WERI-Rb-1 (cell line): ENCODE results near the gene LPP.

Source experiments
- DNase-seq: peaks from one replicate; pipeline ENCODE4 v3.0.0-alpha.2; 2020
- H3K27ac ChIP-seq: fragments of 250-450 bp; sonication (Bioruptor Pico); 2 replicates; pipeline ENCODE4 v1.5.1; 2020; ENCODE audit warnings: mild to moderate bottlenecking, moderate library complexity
- H3K27me3 ChIP-seq: fragments of 250-450 bp; sonication (Bioruptor Pico); 2 replicates; pipeline ENCODE4 v1.5.1; 2021; ENCODE audit warnings: mild to moderate bottlenecking, low read depth, moderate library complexity; ENCODE audit not compliant: insufficient read depth, severe bottlenecking
- H3K36me3 ChIP-seq: fragments of 250-450 bp; sonication (Bioruptor Pico); 2 replicates; pipeline ENCODE4 v1.5.1; 2020; ENCODE audit warnings: mild to moderate bottlenecking, moderate library complexity
- H3K4me3 ChIP-seq: 2 replicates; pipeline ENCODE4 v1.5.1; 2011; ENCODE audit warnings: low read depth, mild to moderate bottlenecking, control low read depth, low read length
- H3K9me3 ChIP-seq: fragments of 250-450 bp; sonication (Bioruptor Pico); 2 replicates; pipeline ENCODE4 v1.5.1; 2021; ENCODE audit warnings: mild to moderate bottlenecking, moderate library complexity; ENCODE audit not compliant: severe bottlenecking
- CTCF ChIP-seq: IDR thresholded peaks from 2 replicates; pipeline ENCODE4 v1.5.1; 2011; ENCODE audit warnings: low read depth, mild to moderate bottlenecking, control low read depth, inconsistent platforms, low read length

Gene LPP

GRCh38 chr3:188139466-188139865 is 14.5 kb upstream of the LPP start:
- H3K27me3 ChIP-seq = no peaks in the 10 kb centered on the region
- no peak for DNase-seq
- H3K4me3 ChIP-seq = no peak overlapping the region
- no peak overlapping the region for H3K27ac ChIP-seq
- no peaks in the 10 kb centered on the region for H3K36me3 ChIP-seq
- no peak for TF ChIP-seq CTCF
- H3K9me3 ChIP-seq = no peaks in the 10 kb centered on the region

GRCh38 chr3:188146219-188146618 is 7.7 kb upstream of the LPP start:
- no peaks in the 10 kb centered on the region for H3K9me3 ChIP-seq
- no peak for TF ChIP-seq CTCF
- H3K27ac ChIP-seq = no peak overlapping the region
- no peaks in the 10 kb centered on the region for H3K36me3 ChIP-seq
- no peak overlapping the region for H3K4me3 ChIP-seq
- DNase-seq = no peak
- H3K27me3 ChIP-seq = no peaks in the 10 kb centered on the region

GRCh38 chr3:188147782-188148181 is 6.2 kb upstream of the LPP start:
- Histone ChIP-seq H3K9me3 (no peaks in the 10 kb centered on the region), H3K27ac (no peak overlapping the region), H3K36me3 (no peaks in the 10 kb centered on the region), H3K27me3 (no peaks in the 10 kb centered on the region), H3K4me3 (no peak overlapping the region)
- DNase-seq = no peak
- no peak for TF ChIP-seq CTCF

- Histone ChIP-seq H3K27me3 (no peaks in the 10 kb centered on the region), H3K4me3 (no peak overlapping the region), H3K36me3 (no peaks in the 10 kb centered on the region), H3K9me3 (no peaks in the 10 kb centered on the region), H3K27ac (no peak overlapping the region)
- no peak for TF ChIP-seq CTCF
- no peak for DNase-seq
Measured at GRCh38 chr3:188148318-188148717, 5.6 kb upstream of the LPP start.

- no peak for TF ChIP-seq CTCF
- Histone ChIP-seq H3K27ac (no peak overlapping the region), H3K36me3 (no peaks in the 10 kb centered on the region), H3K4me3 (no peak overlapping the region), H3K9me3 (no peaks in the 10 kb centered on the region), H3K27me3 (no peaks in the 10 kb centered on the region)
- DNase-seq = no peak
Measured at GRCh38 chr3:188149587-188149986, 4.4 kb upstream of the LPP start.

- H3K27ac ChIP-seq = no peak overlapping the region
- H3K27me3 ChIP-seq = no peaks in the 10 kb centered on the region
- no peaks in the 10 kb centered on the region for H3K9me3 ChIP-seq
- no peak for DNase-seq
- no peak for TF ChIP-seq CTCF
- H3K4me3 ChIP-seq = no peak overlapping the region
- no peaks in the 10 kb centered on the region for H3K36me3 ChIP-seq
Measured at GRCh38 chr3:188150982-188151381, 3.0 kb upstream of the LPP start.
